Activated CD4-positive, alpha-beta T cell treated with anti-CD3 and anti-CD28 coated beads, Interleukin-10, Interleukin-2, amounts not matched to agents 100 ng/mL and 50 ng/mL, durations not matched to agents 16 hours and 8 hours (primary cell): ENCODE results near the gene SPOCK2.
A peak's percentile ranks its signal among the peaks of the same experiment; 100 is the strongest.

Experiments used
- DNase-seq: peaks from one replicate; pipeline ENCODE4 v3.0.0-alpha.2; 2020

Gene SPOCK2

DNA sequence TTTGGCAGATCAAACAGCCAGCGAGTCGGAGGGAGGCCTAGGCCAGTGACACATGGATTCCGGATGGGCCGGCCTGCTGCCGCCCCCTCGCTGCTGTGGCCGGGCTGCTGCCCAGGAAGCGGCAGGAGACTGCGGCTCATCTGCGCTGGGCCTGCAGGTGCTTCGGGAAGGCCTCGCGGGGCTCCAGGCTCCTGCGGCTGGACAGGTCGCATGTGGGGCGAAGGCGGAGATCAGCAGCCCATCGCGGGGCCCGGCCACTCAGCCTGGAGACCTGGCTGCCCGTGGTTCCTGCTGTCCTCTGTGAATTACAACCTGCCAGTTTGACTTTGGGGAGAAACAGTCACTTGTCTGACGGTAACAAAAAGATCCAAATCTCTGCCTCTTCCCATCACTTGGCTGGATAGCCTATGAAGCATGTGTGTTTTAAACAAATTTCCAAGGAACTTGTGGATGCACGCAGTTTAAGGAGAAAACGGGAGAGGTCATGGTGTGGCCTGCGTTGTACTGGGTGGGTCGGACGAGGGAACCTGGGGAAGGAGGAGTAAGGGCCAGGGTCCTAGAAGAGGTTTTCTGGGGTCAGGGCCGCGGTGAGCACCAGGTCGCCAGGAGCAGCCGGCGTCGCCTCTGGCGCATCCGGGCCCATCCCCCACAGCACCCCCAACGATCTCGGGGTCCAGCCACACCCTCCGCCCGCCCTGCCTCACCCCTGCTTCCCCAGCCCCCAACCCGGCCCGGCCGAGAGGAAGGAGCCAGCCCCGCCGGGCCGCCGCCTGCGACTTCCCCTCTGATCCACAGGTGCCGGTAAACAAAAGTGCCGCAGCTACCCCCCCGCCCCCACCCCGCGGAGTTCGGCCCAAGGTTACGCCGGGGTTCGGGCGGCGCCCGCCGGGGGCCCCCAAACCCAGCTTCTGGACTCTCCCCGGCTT is 1.6 kb downstream of the SPOCK2 start:
- peak; percentile 69 for DNase-seq

DNA sequence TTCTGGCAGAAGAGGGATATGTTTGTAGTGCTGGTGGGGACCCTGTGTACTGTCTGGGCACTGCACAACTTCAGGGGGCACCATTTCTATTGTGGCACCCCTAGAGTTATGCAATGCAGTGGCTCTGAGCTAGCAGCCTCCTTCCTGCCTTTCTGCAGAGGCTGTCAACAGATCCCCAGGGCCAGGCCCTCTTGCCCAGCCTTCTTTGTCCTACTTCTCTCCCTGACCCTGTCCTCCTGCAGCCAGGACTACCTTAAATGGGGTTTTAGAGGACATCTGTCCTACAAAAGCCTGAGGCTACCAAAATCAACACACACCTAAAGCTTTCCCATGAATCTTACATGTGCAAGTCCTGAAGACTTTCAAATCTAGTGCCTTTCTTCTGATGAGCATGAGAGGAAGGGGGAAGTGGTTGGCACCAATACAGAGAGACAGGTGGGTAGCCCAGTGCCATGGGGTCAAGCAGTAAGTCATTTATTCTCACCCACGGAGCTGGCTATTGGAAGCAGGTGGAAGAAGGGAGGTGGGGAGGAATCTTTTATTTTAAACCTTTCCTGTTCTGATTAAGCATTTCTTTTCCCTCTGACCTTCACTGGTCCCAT is 2.4 kb downstream of the SPOCK2 start:
- no peak for DNase-seq

DNA sequence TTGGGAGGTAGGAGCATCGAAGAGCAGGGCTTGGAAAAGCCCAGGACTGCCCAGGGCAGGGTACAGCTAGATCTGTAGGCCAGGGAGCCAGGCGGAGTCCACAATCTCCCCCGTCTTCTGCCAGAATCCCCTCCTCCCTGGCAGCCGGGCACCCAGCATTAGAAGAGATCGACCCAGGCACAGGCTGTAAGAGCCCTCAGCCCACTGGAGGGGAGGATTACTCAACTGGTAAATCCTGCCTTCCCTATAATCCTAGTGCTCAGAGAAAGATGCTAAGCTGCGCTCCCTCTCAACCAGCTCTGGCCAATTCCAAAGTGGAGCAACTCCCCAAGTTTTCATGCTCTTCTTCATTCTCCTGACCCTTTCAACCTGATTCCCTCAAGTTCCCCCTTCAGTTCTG is 3.2 kb downstream of the SPOCK2 start:
- DNase-seq = no peak

DNA sequence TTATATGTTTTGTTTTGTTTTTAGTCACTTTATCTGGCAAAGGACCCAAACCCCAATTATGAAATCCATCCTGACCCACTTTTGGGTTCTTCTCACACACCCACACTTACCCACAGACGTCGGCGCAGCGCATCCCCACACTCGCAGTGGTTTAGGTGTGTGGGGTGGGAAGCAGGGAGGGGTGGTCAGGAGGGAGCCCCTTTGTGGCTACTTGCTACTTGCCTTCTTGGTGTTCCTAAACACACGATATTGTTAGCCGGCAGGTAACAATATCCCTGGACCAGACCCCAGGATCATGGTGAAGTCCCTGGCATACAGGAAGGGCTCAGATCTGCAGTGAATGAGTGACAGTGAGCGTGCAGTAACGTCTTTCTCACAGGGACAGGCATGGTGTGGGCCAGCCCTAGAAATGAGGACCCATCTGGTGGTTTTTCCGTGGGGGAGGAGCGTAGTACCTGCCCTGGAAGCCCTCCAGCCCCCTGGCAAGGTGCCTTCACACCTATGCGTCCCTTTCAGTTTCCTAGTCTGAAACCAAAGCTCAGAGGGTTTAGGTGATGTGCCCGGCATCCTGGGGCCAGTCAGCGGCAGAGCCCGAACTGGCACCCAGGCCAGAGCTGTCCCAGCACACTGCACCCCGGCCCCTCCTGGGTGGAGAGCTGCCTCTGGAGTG is 4.4 kb downstream of the SPOCK2 start:
- peak; percentile 74 for DNase-seq

DNA sequence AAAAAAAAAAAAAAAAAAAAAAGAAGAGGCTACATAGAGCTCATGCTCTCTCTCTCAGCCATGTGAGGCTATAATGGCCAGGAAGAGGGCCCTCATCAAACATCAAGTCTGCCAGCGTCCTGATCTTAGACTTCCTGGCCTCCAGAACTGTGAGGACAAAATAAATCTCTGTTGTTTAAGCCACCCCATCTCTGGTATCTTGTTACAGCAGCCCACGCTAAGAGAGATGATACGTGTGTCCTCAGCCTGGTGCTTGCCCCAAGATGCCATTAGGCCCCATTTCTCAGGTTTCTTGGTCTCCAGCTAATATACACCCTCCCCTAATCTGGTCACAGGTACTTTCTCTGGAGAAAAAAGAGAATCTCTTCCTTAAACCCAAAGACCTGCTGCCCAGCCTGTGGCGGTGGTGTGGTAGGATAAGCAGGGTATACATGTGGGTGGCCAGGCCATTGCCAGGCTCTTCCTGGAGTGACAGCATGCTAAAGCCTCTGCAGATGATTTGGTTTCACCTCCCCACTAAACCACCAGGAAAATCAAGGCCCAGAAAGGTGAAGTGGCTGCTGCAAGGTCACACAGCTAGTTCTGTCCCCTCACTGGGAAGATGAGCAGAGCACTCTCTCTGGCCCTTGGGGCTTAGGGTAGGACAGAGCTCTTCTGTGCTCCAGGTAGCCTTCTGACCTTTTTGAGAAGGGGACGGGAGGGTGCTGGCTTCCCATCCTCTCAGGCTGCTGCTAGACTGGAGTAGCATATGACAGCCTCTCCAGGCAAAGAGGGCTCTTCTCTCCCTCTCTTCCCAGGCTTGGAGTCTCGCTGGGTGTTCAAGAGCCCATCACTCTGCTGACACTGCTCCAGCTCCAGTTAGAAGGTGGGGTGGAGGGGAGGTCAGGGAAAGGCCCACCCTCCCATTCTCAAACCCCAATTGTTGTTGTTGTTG is 5.2 kb downstream of the SPOCK2 start:
- DNase-seq = no peak

DNA sequence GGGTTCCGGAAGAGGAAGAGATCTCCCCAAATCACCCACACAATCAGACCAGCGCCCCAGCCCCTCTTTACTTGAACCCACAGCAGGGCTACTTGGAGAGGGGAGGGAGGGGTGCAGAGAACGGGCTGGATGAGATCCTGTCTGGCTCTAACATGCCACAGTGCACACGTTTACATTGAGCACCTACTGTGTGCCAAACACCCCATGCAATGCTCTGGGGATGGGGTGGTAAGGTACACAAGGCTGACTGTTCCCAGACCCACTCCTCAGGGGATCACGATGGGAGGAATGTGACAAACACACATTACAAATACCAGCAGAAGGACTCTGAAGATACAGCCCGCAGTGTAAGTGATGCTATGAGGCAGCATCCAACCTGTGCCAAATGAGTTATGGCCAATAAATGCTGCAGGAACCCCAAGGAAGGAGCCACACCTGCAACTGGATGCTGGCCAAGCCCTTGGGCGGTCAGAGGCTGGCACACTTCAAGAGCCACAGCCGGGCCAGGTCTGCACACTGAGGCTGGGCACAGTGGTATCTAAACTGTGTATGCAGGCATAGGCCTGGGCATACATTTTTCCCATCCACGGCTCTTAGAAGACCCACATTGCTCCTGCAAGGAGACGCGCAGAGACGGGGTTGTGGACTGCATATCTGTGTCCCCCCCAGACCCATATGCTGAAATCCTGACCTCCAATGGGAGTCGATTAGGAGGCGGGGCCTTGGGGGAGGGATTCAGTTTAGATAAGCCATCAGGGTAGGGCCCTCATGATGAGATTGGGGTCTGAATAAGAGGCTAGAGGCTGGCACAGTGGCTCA is 6.4 kb downstream of the SPOCK2 start:
- no peak for DNase-seq

DNA sequence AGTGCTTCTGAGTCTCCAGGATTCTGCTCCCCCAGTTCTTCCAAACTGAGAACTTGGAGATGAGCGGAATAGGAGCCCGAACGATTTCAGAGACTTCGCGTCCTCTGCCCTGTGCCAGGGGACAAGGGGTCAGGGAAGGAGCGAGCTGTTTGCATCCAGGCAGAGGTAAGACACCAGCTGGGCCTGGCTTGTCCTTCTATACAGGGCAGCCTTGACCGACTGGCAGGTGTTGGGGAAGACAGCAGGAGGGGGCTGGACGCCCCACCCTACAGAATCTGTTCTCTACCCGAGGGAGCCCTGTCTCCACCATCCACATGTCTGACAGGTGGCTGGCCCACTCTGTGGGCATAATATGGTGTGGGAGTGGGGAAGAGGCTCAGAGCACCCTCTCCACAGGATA is 7.1 kb downstream of the SPOCK2 start:
- DNase-seq = no peak

DNA sequence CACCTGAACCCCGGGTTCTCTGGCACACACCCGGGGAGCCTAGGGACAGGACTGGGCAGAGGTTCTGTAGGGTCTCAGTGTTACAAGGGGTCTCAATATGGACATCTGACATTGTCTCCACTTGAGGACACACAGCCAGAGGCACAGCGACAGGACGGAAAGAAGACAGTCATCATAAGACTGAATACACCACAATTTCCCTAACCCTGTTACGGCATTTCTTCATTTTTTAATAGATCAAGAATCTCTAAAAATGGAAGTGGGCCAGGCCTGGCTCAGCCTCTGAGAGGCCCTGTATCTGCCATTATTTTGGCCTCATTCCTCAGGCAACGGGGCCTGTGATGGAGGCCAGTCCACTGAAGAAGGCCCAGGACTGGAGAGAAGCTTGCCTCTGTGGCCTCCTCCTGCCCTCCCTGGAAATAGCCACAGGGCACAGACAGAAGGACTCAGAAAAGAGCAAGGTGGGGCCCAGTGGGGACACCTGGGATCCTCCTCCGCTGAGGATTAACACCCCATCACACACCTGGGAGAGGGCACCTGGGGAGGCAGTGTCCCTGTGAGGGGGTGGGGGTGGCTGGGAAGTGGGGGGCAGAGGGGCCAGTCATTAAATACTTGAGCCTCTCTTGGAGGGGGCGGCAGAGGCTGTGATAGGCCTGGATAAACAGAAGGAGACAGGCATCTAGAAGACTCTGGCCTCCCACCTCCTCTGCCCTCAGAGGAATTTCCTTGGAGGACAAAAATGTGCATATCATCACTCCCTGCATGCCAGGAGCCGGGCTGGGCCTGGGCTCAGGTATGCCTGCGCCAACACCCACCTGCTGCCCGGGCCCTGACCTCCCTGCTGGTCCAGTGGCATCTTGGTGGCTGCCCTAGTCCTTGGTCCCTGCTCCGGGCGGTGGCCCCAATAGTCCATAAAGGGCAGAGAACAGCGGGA is 8.0 kb downstream of the SPOCK2 start:
- no peak for DNase-seq

DNA sequence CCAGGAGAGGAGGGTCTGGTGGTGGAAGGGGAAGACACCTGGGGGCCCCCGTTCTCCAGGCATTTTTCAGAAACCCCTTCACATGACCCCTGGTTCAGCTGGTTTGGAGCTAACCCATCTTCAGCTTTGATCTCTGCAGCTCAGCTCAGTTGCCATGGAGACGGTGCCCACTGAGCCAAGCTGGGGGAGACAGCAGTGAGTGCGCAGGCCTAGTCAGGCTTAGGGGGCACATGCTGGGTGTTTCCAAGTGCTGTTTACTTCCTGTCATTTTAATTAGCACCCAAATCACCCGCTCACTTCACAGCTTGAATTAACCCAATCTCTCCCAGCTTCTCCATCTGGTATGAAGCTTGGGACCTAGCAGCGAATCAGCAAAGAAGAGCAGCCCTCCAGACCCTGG is 9.0 kb downstream of the SPOCK2 start:
- no peak for DNase-seq

DNA sequence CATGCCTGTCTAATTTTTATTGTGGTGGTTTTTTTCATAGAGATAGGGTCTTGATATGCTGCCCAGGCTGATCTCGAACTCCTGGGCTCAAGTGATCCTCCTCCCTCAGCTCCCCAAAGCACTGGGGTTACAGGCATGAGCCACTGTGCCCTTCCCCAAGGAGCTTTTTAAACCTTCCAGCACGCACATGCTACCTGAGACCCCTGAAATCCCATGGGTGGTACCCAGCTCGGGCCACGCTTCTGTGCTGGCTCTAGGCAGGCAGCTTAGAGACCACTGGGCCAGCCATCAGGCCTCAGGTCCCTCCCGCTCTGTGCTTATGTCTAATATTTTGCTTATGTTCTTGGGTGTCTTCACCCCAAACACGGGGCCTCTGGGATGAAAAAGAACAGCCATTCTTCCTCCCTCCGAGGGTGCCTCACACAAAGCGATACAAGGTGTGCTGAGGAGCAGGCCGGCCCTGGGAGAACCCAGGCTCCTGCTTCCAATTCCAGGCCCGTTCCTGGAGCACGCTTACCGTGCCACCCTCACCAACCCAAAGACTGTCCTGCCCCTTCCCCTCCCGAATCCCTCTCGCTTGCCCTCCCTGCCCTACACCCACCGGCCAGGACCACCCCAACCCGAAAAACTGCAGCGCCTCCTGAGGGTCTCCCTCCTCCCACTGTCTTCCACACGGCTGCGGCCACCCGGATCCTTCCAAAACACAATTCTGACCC is 10.9 kb downstream of the SPOCK2 start:
- DNase-seq = no peak

DNA sequence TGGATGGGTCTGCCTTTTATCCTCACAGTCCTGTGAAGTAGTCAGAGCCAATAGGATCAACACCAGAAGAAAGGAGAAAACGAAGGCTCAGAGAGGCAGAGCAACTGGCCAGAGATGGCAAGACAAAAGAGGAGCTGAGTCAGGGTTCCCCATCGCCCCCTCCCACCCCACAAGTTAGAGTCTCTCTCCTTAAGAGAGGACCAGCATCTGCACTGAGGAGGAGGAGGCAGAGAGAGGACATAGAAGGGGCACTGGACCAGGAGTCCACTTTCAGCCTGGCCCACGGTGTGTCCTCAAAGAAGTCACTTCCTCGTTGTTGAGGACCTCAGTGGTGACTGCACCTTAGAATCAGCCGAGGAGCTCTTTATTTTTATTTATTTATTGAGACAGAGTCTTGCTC is 11.6 kb downstream of the SPOCK2 start:
- DNase-seq = no peak

DNA sequence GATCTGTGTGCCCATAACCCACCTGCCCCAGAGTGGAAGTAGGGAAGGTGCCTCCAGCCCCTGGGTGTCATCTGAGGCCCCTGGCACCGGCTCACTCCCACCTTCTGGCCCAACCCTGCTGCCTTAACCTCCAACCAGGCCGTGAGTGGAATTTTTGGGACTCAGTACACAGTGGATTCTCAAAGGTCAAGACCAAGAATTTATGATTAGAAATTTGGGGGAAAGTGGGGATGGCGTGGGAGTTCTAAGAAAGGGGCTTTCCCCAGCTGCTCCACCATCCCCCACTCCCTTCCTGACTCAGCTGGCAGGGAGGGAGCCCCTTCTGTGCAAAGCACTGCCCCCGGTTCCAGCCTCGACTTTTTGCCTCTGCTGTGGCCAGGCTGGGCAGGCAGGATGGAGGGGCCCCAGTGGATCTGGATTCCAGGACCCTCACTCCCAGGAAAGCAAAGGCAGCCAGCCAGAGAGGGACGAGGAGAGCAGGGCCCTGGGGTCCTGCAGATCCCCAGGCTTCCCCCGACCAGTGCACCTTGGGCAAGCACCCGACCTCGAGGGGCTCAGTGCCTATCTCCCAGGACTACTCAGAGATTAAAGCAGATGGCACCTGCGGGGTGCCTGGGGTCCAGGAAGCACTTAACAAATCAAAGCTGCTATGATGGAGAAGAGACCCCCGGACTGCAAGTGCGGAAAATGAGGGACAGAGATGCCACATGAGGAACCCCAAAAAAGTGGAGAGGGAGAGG is 12.8 kb downstream of the SPOCK2 start:
- DNase-seq = no peak

DNA sequence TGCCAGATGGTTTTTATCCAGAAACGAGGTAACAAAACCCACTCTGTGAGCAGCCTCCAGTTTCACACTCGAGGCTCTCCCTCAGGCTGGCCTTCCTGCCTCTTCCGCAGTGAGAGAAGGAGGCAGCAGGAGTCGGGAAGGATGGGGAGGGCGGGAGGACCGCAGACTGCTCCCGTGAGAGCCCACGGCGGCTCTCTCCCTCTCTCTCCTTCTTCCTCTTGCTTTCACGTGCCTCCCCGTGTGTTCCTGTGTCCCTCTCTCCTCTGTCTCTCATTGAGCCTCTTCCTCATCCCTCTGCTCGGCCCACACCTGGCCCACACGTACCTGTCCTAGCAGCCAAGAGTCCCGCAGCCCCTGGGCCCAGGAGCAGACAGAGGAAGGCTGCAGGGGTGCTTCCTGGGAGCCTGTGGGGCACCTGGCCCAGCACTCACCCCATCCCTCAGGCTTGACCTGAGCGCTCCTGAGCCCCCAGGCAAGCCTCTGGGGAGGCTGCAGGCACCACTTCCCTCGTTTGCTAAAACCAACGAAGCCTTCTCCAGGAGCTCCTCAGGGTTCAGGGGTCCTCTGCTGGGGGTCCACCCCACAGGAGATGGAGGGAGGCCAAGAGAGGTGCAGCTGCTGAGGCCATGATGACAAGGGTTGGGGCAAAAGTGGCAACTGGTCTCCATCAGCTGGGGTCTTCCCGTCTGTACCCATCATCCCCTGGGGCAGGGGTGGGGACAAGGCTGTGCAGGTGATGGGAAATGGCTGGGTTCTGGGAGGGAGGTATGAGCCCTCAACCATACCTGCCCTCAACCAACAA is 13.6 kb downstream of the SPOCK2 start:
- DNase-seq = no peak

DNA sequence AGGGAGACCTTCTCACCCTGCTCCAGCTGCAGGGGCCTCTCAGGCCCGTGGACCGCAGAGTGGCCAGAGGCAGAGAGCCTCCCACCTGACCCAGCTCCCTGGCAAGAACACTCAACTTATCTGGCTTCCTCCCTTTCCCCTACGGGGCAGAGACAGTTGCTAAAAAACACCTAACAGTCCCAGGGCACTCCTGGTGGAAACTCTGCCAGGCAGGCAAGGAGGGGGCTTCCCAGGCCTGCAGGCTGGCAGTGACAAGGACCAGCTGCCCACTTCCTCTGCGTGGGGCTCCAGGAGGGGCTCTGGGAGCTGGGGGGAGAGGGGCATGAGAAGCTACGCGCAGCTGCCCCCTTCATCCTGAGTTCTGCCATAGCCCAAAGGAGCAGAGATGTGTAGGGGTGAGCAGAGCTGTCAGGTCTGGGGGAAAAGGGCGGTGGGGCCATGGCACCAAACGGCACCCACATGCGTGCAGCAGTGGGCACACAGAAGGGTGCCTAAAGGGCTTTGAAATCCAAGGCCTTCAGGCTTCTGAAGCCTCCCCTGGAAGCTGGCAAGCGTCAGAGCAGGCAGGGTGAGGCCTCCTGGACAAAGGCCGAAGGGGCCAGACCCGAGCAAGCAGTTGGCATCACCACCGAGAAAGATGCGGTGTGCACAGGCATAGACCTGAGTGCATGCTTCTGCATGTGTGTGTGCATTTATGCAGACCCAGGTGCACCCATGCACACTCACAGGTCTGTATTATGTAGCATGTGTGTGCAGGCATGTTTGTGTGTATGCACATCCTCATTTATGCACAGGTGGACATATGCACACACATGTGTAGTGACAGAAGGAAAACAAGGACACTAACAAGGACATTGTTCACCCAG is 14.4 kb downstream of the SPOCK2 start:
- DNase-seq = no peak

DNA sequence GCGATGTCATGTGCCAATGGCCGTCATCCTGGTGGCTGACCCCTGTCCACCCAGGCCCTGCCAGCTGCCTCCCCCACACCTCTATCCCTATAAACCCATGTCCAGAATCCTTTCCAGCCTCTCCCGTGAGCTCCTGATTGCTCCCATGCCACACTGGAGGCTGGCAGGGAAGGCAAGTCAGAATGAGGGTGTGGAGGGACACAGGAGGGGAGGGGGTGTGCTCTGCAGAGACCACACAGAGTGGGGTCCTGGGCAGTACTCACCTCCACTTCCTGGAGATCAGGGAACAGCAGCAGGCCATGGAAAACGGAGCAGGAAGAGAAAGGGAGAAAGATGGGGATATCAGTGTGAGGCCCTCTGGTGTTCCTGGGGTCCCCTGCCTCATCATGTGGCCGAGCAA is 15.7 kb downstream of the SPOCK2 start:
- no peak for DNase-seq

DNA sequence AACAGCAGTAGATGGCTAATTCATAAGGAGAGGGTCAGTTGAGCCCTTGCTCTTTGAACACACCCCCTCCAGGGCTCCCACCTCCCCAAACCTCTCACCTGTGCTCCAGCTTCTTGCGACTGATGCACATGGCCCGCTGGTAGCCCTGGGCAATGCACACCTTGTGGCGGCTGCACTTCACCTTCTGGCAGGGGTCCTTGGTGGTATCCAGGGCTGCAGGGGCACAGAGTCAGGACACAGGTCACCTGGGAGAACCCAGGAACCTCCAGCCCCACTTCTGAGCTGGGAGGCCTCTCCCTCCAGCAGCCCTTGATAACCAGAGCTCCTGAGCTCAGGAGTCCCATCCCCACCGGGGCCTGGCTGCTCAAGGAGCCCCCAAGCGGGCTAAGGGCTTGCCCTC is 16.3 kb downstream of the SPOCK2 start:
- DNase-seq = no peak

DNA sequence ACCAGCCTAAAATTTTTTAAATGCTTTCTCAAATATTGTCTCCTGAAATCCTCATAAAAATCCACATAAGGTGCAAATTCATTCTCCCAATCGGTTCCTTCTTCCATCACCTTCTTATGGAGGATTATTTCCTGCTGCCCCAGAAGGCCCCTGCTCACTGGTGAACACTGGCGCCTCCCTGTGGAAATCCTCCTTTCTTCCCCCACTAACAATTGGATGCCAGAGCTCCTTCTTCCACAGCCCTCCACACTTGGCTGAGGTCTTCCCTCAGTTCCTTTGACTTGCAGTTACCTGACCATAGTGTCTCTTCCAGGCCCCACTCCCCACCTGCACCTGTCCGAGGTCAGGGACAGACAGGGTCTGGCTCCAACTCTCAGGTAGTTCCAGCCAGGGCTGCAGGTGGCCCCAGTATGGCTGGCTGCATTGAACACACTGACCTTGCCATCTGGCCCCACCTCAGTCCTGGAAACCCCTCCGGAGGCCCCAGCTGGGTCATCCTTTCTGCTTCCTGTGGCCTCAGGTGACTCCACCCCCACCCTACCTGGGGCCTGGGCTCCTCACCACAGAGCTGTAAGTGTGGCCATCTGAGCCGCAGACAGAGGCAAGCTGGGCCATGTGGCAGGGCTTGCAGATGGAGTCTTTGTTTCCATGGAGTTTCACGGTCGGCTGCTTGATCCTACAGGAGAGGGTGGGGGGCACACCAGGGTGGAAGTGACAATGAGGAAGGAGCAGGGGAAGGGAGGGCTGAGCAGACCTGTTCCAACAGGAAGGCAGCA is 18.4 kb downstream of the SPOCK2 start:
- no peak for DNase-seq
